Activated naive CD4-positive, alpha-beta T cell treated with anti-CD3 and anti-CD28 coated beads for 36 hours (primary cell): ENCODE data around the gene MPV17. TPM values are rescaled to one million over a fixed set of nuclear protein-coding genes. Genes with fewer than 3 reads are reported as not detected.
"Not testable (repeated sequence)": the region's sequence is repeated elsewhere in the genome, so short reads cannot be mapped to it uniquely, and the experiment has no call there.

Experiments
- CTCF ChIA-PET: fragments of 350-600 bp; sonication (Branson Sonifier 250); formaldehyde crosslinking; loops from one replicate; lab custom pipeline; 2021; ENCODE audit warnings: antibody characterized with exemption; lab: Charles Lee
- DNase-seq: peaks from one replicate; pipeline ENCODE4 v3.0.0-alpha.2; 2020
- H3K27ac Mint-ChIP-seq: one replicate; pipeline ENCODE4 v1.8.0; 2021; ENCODE audit warnings: mild to moderate bottlenecking, mixed read lengths
- H3K27me3 Mint-ChIP-seq: one replicate; pipeline ENCODE4 v1.8.0; 2021; ENCODE audit warnings: low read depth, mixed read lengths
- H3K36me3 Mint-ChIP-seq: one replicate; pipeline ENCODE4 v1.8.0; 2021; ENCODE audit warnings: low read depth, mixed read lengths
- H3K4me1 Mint-ChIP-seq: one replicate; pipeline ENCODE4 v1.8.0; 2021; ENCODE audit warnings: low read depth, mixed read lengths
- H3K4me3 Mint-ChIP-seq: one replicate; pipeline ENCODE4 v1.8.0; 2021; ENCODE audit warnings: mild to moderate bottlenecking, moderate library complexity, mixed read lengths
- H3K9me3 Mint-ChIP-seq: one replicate; pipeline ENCODE4 v1.8.0; 2021; ENCODE audit warnings: mixed read lengths
- intact Hi-C: fragments of 100-400 bp; cut with micrococcal nuclease; formaldehyde crosslinking; loops from one replicate; pipeline ENCODE4 v1.15.1; 2023
- total RNA-seq, 2 experiments: library from RNA; stranded (reverse); gene quantifications; one replicate each; pipeline ENCODE4 v1.2.3, GENCODE V29; 2021

MPV17 gene
- total RNA-seq, 2 experiments from 2014 or later = 80.2 to 82.3 TPM

DNA sequence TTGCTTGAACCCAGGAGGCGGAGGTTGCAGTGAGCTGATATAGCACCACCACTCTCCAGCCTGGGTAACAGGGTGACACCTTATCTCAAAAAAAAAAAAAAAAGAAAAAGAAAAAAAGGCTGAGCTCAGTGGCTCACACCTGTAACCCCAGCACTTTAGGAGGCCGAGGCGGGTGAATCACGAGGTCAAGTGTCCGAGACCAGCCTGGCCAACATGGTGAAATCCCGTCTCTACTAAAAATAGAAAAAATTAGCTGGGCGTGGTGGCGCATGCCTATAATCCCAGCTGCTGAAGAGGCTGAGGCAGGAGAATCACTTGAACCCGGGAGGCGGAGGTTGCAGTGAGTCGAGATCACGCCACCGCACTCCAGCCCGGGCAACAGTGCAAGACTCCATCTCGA is 3.1 kb downstream of the MPV17 start:
- intact Hi-C loops = not testable (repeated sequence)
- CTCF ChIA-PET = interaction anchor here (1.1 to 1.7 kb wide), 2 partner anchors 17 to 50 kb away, joined by 3 to 5 read pairs; partner anchors contain the start of gene EIF2B4

DNA sequence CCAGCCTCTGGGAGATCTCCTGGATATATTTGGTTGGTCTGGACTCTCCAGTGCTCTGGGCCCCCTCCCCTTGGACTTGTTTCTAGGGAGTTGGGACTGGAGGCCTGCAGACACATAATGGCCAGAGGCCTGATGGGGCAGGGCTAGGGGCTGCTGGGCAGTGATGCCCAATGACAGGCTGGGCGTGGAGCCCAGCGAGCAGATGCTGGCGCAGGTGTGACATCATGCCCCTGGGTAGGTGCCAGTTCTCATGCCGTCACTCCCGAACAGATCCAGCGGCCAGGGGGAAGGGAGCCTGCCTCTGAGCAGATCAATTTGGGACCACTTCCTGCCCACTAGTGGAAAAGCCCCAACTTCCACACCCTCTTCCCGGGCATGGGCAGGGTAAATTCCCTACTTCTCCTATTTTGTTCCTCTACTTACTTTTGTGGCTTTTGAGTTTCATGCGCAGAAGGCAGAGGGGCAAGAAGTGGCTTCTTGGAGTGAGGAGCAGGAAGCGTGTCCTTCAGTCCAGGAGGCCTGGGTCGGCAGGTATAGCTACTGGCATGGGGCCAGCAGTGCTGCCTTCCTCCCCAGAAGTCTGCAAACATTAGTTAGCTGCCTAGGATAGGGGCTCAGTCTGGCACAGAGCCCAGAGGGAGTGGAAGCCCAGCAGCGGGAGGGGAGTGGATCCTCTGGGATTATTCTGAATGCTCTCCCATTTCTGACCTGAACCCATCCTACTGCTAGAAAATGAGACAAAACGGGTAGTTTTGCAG is 6.1 kb downstream of the MPV17 start:
- no peak for DNase-seq
- Mint-ChIP-seq H3K27me3 (no peaks in the 10 kb centered on the region), H3K9me3 (no peaks in the 10 kb centered on the region), H3K27ac (no peak overlapping the region), H3K4me3 (no peak overlapping the region), H3K36me3 (peaks cover 11% of the 10 kb centered on the region), H3K4me1 (peaks cover 5% of the 10 kb centered on the region)
- intact Hi-C loops = no loop called here
- CTCF ChIA-PET = interaction anchor here (1.3 kb wide), 1 partner anchor 14 kb away, joined by 5 read pairs; no protein-coding TSS in a partner anchor

More for the DNA sequence above, 3.1 kb downstream of the MPV17 start:
- DNase-seq, H3K9me3 Mint-ChIP-seq, H3K4me3 Mint-ChIP-seq, H3K27me3 Mint-ChIP-seq, H3K27ac Mint-ChIP-seq: not testable (repeated sequence)
- peaks cover 14% of the 10 kb centered on the region for H3K4me1 Mint-ChIP-seq
- H3K36me3 Mint-ChIP-seq = peaks cover 11% of the 10 kb centered on the region

DNA sequence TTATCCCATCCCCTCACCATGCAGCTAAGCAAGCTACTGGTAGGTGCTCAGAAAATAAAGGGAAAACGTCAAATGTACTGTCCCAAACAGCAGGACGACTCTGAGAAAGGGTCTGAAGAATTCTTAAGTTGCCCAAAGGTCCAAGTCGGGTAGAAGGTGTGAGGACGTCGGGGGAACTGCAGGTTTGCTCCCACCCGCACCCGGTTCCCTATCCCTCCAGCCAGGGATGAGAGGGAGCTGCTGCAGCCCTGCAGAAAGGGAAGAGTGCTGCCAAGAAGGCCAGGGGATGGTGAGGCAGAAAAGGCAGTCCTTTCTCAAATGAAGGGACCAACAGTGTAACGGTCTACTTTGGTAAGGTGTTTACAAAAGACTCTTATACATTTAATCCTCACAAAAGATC is 7.8 kb downstream of the MPV17 start:
- H3K4me1 Mint-ChIP-seq = no peaks in the 10 kb centered on the region
- H3K27me3 Mint-ChIP-seq = no peaks in the 10 kb centered on the region
- H3K4me3 Mint-ChIP-seq = no peak overlapping the region
- no peak for DNase-seq
- CTCF ChIA-PET = interaction anchor here (1.0 to 1.8 kb wide), 2 partner anchors 10 to 12 kb away, joined by 3 to 6 read pairs; no protein-coding TSS in a partner anchor
- no peak overlapping the region for H3K27ac Mint-ChIP-seq
- peaks cover 21% of the 10 kb centered on the region for H3K36me3 Mint-ChIP-seq
- H3K9me3 Mint-ChIP-seq = no peaks in the 10 kb centered on the region
- intact Hi-C loops = no loop called here

DNA sequence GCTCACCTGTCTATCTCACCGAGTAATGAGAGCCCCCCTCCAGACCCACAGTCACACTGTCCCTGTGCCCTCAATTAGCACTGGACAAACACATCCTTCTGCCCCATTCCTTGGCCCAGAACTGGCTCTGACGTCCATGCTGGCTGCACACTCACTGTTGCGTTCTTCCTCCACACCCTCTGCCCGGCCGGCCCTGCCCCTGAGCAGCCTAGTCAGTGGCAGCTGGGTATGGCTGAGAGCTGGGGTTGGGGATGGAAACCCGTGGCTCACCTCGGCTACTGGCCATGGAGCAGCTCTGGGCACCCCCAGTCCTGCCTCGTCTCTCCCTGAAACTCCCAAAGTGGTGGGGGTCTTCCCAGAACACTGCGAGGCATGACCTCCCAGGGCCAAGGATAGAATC is 8.2 kb downstream of the MPV17 start:
- Mint-ChIP-seq H3K9me3 (no peaks in the 10 kb centered on the region), H3K4me3 (no peak overlapping the region), H3K27me3 (no peaks in the 10 kb centered on the region), H3K4me1 (no peaks in the 10 kb centered on the region), H3K36me3 (peaks cover 23% of the 10 kb centered on the region), H3K27ac (no peak overlapping the region)
- DNase-seq = no peak
- CTCF ChIA-PET = interaction anchor here (0.8 to 1.8 kb wide), 3 partner anchors 9 to 67 kb away, joined by 3 to 6 read pairs (median 4); no protein-coding TSS in a partner anchor
- intact Hi-C loops = no loop called here

DNA sequence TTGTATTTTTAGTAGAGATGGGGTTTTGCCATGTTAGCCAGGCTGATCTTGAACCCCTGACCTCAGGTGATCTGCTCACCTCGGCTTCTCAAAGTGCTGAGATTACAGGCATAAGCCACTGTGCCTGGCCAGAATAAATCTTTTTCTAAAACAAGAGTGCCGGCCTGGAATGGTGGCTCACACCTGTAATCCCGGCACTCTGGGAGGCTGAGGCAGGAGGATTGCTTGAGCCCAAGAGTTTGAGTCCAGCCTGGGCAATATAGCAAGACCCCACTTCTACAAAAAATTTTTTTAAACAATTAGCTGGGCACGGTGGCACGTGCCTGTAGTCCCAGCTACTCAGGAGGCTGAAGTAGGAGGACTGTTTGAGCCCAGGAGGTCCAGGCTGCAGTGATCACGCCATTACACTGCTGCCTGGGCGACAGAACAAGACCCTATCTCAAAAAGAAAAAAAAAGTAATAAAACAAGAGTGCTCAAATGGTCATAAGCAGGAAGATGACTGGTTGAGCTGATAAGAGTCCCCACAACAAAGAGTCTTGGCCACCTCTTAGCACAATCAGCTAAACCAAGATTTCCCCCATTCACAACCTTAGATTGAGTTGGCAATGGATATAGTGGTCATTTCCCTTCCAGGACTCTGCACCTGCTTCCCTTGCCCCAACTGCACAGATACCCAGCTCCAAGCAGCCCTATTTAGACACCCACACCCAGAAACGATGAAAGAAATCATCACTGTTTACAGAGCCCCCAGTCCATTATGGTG is 8.8 kb downstream of the MPV17 start:
- Mint-ChIP-seq H3K27ac (no peak overlapping the region), H3K9me3 (no peaks in the 10 kb centered on the region), H3K27me3 (no peaks in the 10 kb centered on the region), H3K4me1 (no peaks in the 10 kb centered on the region), H3K4me3 (no peak overlapping the region), H3K36me3 (peaks cover 28% of the 10 kb centered on the region)
- no peak for DNase-seq
- CTCF ChIA-PET = interaction anchor here (0.8 to 1.8 kb wide), 3 partner anchors 8 to 66 kb away, joined by 3 to 6 read pairs (median 4); no protein-coding TSS in a partner anchor
- intact Hi-C loops = no loop called here

DNA sequence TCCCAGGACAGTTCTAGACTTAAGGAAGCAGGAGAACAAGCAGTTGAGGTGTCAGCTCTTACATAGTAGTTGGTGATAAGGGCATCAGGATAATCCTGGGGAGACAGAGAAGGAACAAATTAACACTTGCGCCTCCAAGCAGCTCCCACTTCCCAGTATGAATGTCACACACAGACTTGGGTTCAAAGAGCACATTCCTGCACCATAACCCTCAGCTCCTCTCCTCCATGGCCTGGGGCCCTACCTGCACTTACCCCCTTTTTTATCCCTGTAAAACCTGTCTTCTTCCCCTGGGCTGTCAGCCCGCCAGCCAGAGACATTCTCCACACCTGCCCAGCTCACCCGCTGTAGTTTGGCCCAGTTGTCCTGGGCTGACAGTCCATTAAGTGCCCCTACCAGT is 10.7 kb downstream of the MPV17 start:
- Mint-ChIP-seq H3K27ac (no peak overlapping the region), H3K36me3 (peaks cover 31% of the 10 kb centered on the region), H3K27me3 (no peaks in the 10 kb centered on the region), H3K4me3 (no peak overlapping the region), H3K4me1 (peaks cover 2% of the 10 kb centered on the region), H3K9me3 (no peaks in the 10 kb centered on the region)
- DNase-seq = no peak
- CTCF ChIA-PET = interaction anchor here (1.0 to 1.3 kb wide), 2 partner anchors 10 to 29 kb away, joined by 4 to 6 read pairs; no protein-coding TSS in a partner anchor
- intact Hi-C loops = no loop called here

DNA sequence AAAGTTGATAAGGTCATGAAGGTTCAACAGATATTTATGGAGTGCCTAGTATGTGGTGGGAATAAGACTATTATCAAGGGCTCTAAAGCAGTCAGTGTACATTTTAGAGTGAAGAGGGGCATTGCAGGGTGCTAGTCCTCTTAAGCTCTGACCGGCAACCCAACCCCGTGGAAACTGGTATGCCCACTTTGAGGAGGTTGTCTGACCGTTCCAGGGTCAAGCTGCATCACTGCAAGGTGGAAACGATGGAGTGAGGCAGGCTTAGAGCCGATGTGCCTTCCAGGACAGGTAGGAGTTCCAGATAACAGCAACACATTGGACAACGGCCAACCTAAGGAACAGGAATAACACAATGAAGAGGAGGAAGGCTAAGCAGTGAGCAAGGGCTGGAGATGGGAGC is 13.2 kb downstream of the MPV17 start:
- peaks cover 7% of the 10 kb centered on the region for H3K4me1 Mint-ChIP-seq
- peaks cover 12% of the 10 kb centered on the region for H3K27me3 Mint-ChIP-seq
- CTCF ChIA-PET = no interaction called here

DNA sequence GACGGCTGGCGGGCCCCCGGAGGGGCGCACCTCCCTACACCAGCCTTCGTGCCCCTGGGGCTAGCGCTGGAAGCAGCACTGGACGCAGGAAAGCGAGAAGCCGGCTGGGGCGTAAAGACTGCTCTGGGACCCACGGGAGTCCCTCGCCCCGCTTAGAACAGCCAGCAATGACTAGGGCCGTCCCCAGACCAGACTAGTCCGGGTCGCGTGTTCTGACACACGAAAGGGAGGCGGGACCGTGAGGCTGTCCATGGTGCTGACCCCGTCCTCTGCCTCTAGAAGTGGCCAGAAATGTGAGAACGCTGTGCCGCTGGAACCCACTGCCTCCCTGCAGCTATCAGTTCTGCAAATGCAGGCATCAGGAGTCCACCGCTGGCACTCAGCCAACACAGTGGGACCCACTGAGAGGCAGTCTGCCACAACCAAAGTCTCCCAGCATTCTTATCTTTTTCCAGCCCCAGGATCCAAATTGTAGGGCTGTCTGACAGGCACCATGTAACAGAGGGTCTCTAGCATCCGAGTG is 14.5 kb downstream of the MPV17 start, which contains the start of gene UCN:
Gene UCN, minus strand, starts transcription at position 87 of the 523 bp plus-strand sequence. CDS start 550 bp downstream, outside the sequence.
- H3K27ac Mint-ChIP-seq = no peak within 1 kb of the TSS
- peaks cover 7% of the 10 kb centered on the region for H3K4me1 Mint-ChIP-seq
- H3K4me3 Mint-ChIP-seq = no peak within 1 kb of the TSS
- H3K27me3 Mint-ChIP-seq = peaks cover 12% of the 10 kb centered on the region
- CTCF ChIA-PET = no interaction called here
- peaks cover 29% of the 10 kb centered on the region for H3K36me3 Mint-ChIP-seq
- no peaks in the 10 kb centered on the region for H3K9me3 Mint-ChIP-seq
- intact Hi-C loops = loop anchor here (10.0 kb wide), 1 partner anchor 464 kb away; the partner anchor contains the start of gene DPYSL5
- DNase-seq = no peak

More for the DNA sequence above, 13.2 kb downstream of the MPV17 start:
- H3K36me3 Mint-ChIP-seq = peaks cover 29% of the 10 kb centered on the region
- intact Hi-C loops = loop anchor here (10.0 kb wide), 1 partner anchor 465 kb away; the partner anchor contains the start of gene DPYSL5
- no peaks in the 10 kb centered on the region for H3K9me3 Mint-ChIP-seq
- H3K4me3 Mint-ChIP-seq = no peak overlapping the region
- no peak for DNase-seq
- no peak overlapping the region for H3K27ac Mint-ChIP-seq

DNA sequence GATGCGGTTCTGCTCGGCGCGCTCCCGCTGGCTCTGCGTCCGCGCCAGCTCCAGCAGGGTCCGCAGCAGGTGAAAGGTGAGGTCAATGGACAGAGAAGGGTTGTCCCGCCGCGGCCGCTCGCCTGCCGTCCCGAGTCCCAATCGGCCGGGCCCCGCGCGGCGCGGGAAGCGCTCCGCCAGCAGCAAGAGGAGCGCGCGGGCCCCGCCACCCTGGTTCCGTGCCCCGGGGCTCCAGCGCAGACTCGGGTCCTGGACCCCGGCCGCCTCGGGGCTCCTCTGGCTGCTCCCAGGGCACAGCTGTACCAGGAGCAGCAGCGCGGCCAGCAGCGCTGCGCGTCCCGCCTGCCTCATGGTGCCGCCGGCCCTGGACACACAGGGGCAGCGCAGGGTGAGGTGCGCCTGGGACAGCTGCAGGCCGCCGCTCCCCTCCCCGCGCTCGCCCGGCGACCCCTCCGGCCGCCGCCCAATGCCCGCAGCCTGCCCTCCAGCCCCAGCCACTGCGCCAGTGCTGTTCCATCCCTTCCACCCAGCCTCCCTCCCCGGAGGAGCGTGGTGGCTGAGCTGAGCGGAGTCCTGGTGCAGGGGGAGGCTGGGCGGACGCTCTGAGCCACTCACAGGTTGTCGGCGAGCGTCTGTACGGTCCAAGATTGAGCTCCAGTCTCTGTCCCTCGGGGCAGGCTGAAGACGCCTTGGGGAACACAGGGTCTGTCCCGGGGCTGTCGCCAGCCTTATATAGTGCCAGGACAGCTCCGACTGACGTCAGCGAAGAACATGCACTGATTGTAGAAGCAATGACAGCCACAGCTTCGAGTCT is 15.1 kb downstream of the MPV17 start:
- Mint-ChIP-seq H3K9me3 (no peaks in the 10 kb centered on the region), H3K36me3 (peaks cover 29% of the 10 kb centered on the region), H3K4me3 (no peak overlapping the region), H3K27ac (no peak overlapping the region), H3K27me3 (peaks cover 12% of the 10 kb centered on the region), H3K4me1 (peaks cover 10% of the 10 kb centered on the region)
- CTCF ChIA-PET = no interaction called here
- intact Hi-C loops = loop anchor here (10.0 kb wide), 1 partner anchor 463 kb away; the partner anchor contains the start of gene DPYSL5
- no peak for DNase-seq

DNA sequence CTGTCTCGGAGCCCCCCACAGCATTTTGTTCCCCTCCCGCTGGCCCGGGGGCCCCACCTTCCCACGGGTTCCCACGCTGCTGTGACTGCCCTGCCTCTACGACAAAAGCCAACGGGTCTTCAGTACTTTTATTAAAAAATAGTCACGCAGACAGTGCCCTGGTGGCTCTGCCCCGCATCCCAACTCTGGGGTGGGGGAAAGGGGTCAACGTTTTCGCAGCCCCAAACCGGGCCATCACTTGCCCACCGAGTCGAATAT is 15.7 kb downstream of the MPV17 start:
- intact Hi-C loops = loop anchor here (10.0 kb wide), 1 partner anchor 462 kb away; the partner anchor contains the start of gene DPYSL5
- Mint-ChIP-seq H3K9me3 (no peaks in the 10 kb centered on the region), H3K4me1 (peaks cover 12% of the 10 kb centered on the region), H3K27ac (no peak overlapping the region), H3K4me3 (no peak overlapping the region), H3K36me3 (peaks cover 24% of the 10 kb centered on the region), H3K27me3 (peaks cover 12% of the 10 kb centered on the region)
- CTCF ChIA-PET = no interaction called here
- no peak for DNase-seq

DNA sequence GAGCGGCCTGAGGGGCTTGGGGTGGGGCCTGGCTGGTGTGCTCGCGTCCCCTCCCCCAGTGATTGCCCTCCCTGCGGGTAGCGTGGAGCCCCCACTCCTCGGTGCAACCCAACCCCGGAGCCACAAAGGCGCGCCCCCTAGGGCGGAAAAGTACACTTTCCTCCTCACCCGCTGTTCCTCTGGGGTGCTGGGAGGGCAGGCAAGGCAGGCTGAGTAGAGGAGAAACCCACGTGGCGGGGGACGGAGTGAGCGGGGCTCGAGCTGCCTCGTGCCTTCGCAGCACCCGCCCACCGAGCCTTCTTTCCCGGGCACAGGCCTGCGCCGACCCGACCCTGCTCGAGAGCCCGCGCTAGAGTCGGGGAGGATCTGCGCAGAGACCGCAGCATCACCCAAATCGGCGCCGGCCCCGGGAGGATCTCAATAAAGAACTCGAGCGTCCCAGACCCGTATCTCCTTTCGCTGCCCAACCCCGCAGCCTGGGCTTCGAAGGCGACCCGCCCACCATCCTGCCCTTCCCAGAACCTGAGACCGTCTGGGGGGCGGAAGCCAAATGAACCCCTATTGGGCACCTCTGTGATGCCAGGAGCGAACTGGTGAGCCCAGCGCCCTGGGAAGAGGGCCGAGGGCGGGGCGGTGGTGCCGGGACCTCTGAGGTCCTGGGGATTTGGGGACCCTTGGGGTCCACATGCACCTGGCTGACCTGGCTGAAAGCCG is 16.2 kb downstream of the MPV17 start:
- no peaks in the 10 kb centered on the region for H3K9me3 Mint-ChIP-seq
- peak; percentile 34 for DNase-seq
- intact Hi-C loops = loop anchor here (10.0 kb wide), 1 partner anchor 462 kb away; the partner anchor contains the start of gene DPYSL5
- H3K4me1 Mint-ChIP-seq = peaks cover 12% of the 10 kb centered on the region
- peaks cover 12% of the 10 kb centered on the region for H3K27me3 Mint-ChIP-seq
- peak overlapping the region; percentile 53 for H3K4me3 Mint-ChIP-seq
- peaks cover 23% of the 10 kb centered on the region for H3K36me3 Mint-ChIP-seq
- CTCF ChIA-PET = no interaction called here
- no peak overlapping the region for H3K27ac Mint-ChIP-seq
